GM21423 (cell line): ENCODE data around the gene MAP2K3.
A peak's percentile ranks its signal among the peaks of the same experiment; 100 is the strongest.

Experiments used
- ATAC-seq: cut with Tn5 transposase; IDR thresholded peaks from one replicate; pipeline ENCODE4 v1.9.1; 2021; ENCODE audit warnings: mild to moderate bottlenecking, moderate library complexity; ENCODE audit not compliant: unreplicated experiment

The MAP2K3 gene

DNA sequence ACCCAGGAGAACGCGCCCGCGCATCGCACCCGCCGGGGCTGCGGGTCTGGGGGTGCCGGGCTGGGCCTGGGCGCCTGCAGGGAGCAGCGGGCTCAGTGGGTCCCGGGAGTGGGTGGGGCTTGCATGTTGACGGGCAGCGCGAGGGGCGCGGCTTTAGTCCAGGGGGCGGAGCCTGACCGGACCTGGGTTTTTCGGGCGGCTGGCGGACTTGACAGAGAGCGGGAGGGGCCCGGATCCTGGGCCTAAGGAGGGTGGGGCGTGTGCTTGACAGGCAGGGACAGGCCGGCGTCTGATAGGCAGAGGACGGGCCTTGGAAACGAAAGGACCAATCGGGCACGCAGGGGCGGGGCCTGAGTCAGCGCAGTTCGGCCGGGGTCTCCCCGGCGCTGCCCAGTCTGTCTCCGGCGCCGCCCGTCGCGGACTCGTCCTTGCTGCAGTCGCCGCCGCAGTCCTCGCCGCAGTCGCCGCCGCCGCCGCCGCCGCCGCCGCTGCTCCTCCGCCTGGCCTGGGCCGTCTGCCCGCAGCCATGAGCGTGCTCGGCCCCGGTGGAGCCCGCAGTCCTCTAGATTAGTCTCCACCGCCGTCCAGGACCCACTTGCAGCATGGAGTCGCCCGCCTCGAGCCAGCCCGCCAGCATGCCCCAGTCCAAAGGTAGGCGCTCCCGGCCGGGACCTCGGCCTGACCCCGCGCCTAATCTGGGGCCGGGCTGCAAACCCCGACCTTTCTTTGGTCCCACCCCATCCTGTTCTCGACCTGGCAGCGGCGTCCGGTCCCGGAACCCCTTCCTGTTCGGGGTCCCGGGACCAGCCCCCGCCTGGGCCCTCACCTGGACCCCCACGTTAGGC, at the start of gene MAP2K3:
Gene MAP2K3 (plus strand): TSS at position 393 of the 845 bp plus-strand sequence. CDS start 210 bp downstream, at position 603.
- ATAC-seq: peak; percentile 66

DNA sequence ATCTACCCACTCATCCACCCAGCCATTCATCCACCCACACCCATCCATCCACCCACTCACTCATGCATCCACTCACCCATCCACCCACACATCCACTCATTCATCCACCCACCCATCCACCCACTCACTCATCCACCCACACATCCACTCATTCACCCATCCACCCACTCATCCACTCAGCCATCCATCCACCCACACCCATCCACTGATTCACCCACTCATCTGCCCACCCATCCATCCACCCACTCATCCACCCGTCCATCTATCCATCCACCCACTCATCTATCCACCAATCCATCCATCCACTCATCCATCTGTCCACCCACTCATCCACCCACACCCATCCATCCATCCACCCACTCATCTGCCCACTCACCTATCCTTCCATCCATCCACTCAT, 48.6 kb upstream of the MAP2K3 start:
- no peak for ATAC-seq

GRCh38 chr17:21239680-21240368, 44.7 kb upstream of the MAP2K3 start:
- ATAC-seq: no peak

- ATAC-seq: no peak
These were observed 44.0 kb upstream of the MAP2K3 start for GRCh38 chr17:21240369-21241055.

GRCh38 chr17:21241564-21241963, 42.9 kb upstream of the MAP2K3 start:
- no peak for ATAC-seq

- ATAC-seq: no peak
These were observed 42.3 kb upstream of the MAP2K3 start for GRCh38 chr17:21242026-21242697.

DNA sequence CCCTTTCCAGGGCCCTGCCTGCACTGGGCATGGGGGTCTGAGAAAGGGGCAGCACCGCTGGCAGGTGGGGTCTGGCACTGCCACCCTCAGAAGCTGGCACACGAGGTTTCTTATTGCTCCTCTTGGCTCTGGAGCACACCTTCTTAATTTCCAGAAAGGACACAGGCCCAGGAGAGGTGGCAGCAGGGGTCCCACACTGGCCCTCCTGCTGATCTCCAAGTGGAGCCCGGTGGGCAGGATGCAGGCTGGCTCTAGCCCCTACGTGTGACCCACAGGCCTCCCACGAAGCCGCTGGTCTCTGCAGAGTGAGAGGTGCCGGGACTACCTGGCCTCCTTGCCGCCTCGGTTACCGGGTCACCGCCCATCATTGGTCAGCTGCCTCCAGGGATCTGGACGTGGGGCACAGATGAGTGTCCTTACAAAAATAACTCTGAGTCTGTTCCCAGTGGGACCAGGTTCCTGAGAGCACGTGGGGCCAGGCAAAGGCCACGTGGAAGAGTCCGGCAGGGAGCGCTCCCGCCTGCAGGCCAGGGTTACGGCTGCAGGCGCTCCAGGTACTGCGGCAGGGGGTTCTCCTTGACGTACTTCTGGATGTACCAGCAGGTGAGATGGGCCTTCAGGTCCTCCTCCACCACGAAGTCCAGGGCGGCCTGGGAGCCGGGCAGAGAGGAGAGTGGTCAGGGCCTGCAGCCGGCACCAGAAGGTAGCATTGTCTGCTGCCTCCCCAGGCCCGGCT, 41.6 kb upstream of the MAP2K3 start:
- no peak for ATAC-seq

- ATAC-seq: no peak
These were observed 40.8 kb upstream of the MAP2K3 start for GRCh38 chr17:21243516-21244303.

DNA sequence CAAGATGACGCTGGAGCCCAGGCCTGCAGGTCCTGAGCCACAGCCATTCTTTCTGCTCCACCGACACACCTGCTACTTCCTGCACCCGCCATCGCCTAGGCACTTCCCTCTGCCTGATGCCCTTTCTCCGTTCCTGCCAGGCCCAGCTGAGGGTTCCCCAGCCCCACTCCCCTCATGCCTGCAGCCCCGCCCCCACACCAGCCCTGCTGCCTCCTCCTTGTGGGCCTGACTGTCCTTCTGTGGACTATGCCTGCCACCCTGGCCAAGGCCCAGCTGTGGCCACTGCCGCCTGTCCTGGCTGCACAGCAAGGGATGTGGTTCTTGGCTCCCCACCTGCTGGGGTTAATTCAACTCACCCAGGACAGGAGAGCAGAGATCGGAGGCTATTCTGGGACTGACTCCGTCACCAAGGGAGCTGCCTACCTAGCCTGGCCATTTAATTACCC, 38.8 kb upstream of the MAP2K3 start:
- ATAC-seq: no peak

DNA sequence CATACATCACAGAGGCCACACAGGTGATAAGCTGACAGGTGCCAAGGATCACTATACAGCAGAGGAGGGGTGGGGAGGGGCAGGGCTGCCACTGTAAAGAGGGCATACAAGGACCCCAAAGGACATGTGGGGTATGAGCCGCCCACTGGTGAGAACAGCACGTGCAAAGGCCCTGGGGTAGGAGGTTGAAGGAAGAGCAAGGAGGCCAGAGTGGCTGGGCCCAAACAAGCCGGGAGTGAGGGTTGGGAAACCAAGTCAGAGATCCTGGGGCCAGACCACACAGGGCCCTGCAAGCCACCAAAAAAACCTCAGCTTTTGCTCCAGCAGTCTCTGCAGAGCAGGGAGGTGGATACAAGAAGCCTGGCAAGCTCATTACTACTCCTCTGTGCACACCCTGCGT, 37.8 kb upstream of the MAP2K3 start:
- no peak for ATAC-seq

GRCh38 chr17:21247552-21248258, 36.8 kb upstream of the MAP2K3 start:
- no peak for ATAC-seq

- ATAC-seq: no peak
These were observed 36.0 kb upstream of the MAP2K3 start for GRCh38 chr17:21248500-21248899.

GRCh38 chr17:21249086-21249795, 35.3 kb upstream of the MAP2K3 start:
- ATAC-seq: no peak

GRCh38 chr17:21249920-21250703, 34.4 kb upstream of the MAP2K3 start:
- no peak for ATAC-seq

GRCh38 chr17:21250854-21251253, 33.7 kb upstream of the MAP2K3 start:
- no peak for ATAC-seq

- no peak for ATAC-seq
These were observed 33.0 kb upstream of the MAP2K3 start for GRCh38 chr17:21251337-21252010.

- ATAC-seq: no peak
These were observed 32.2 kb upstream of the MAP2K3 start for GRCh38 chr17:21252289-21252795.
